Hematopoietic multipotent progenitor cell (in vitro differentiated cells): Measurements from ENCODE around the gene GAL3ST1. TPM values are rescaled to one million over a fixed set of nuclear protein-coding genes. Genes with fewer than 3 reads are reported as not detected.
"Not testable (repeated sequence)": the region's sequence is repeated elsewhere in the genome, so short reads cannot be mapped to it uniquely, and the experiment has no call there.

Experiments used
- DNase-seq, 3 donors: peaks; one replicate each; pipeline ENCODE4 v3.0.0-alpha.2; 2011 to 2015; ENCODE audit warnings: low read depth in 2 of 3, low spot score in 2 of 3
- total RNA-seq: library from RNA; depleted of rRNA; stranded (reverse); fragments of >200 nt; gene quantifications from one replicate; pipeline ENCODE4 v1.2.3, GENCODE V29; 2012

The GAL3ST1 gene, protein sequence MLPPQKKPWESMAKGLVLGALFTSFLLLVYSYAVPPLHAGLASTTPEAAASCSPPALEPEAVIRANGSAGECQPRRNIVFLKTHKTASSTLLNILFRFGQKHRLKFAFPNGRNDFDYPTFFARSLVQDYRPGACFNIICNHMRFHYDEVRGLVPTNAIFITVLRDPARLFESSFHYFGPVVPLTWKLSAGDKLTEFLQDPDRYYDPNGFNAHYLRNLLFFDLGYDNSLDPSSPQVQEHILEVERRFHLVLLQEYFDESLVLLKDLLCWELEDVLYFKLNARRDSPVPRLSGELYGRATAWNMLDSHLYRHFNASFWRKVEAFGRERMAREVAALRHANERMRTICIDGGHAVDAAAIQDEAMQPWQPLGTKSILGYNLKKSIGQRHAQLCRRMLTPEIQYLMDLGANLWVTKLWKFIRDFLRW
- 0.27 TPM for total RNA-seq

DNA sequence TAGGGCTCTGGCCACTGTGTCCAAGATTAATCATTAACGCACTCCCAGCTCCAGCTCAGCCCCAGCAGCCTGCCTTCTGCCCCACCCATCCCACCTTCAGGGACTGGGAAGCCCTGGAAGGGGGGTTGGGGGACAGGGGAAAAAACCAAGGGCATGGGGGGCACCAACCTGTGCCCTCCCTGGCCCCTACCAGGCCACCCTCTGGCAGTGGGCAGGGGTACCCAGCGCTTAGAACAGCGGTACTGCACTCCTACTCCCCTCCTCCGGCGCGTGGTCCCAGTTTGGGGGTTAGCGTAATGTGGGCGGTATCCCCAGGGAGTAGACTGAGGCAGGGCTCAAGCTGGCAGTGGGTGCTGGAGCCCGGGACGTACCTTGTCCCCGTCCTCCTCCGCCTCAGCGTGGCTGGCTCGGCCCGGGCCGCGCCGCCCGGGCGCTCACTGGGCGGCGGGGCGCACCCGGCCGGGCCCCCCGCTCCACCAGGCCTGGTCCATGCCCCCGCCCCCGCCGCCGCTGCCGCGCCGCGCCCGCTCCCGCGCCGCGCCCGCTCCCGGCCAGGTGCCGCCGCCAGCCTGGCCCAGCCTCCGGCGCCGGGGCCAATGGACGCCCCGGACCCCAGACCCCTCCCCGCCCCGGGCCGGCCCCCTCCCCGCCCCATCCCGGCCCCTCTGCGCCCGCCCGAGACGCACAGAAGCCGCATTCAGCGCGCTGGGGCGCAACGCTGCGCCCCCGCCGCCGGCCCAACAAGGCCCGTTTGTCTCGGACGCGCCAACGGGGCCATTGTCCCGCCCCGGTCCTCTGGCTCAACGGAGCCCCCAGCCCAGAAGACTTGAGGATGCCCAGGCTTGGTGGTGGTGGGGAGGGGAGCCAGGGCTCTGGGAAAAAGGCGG lies at the start of gene GAL3ST1:
TSS of gene GAL3ST1 (minus strand) at position 571 of the 887 bp plus-strand sequence. CDS start 17,273 bp downstream, outside the sequence.
- no peak for DNase-seq

- not testable (repeated sequence) for DNase-seq
Measured at GRCh38 chr22:30619909-30620308, 45.4 kb upstream of the GAL3ST1 start.

DNA sequence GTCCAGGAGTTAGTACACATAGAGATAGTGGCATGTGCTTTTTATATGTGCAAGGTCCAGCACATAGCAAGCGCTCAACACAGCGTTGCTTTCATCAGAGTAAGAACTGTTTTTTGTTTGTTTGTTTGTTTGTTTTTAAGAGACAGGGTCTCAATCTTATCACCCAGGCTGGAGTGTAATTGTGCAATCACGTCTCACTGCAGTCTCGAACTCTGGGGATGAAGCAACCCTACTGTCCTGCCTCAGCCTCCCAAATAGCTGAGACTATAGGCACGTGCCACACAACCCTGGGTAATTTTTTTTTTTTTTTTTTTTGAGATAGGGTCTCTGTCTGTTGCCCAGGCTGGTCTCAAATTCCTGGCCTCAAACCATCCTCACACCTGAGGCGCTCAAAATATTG lies 43.4 kb upstream of the GAL3ST1 start:
- DNase-seq: no peak

GRCh38 chr22:30615543-30615954 lies 41.1 kb upstream of the GAL3ST1 start:
- no peak for DNase-seq

GRCh38 chr22:30614879-30615278 lies 40.4 kb upstream of the GAL3ST1 start:
- no peak for DNase-seq

GRCh38 chr22:30614268-30614667 lies 39.8 kb upstream of the GAL3ST1 start:
- DNase-seq: no peak

DNA sequence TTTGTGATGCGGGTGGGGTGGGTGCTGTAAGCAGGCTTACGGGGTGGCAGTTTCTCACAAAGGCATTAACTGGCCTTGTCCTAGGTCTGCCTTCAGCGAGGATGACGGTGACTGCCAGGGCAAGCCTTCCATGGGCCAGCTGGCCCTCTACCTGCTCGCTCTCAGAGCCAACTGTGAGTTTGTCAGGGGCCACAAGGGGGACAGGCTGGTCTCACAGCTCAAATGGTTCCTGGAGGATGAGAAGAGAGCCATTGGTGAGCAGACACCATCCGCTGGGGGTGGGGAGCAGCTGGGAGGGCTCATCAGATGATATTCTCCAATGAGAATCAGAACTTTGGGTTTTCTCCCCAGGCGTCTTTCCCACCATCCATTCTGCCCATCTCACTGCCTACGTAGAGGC lies 38.3 kb upstream of the GAL3ST1 start:
- no peak for DNase-seq

DNA sequence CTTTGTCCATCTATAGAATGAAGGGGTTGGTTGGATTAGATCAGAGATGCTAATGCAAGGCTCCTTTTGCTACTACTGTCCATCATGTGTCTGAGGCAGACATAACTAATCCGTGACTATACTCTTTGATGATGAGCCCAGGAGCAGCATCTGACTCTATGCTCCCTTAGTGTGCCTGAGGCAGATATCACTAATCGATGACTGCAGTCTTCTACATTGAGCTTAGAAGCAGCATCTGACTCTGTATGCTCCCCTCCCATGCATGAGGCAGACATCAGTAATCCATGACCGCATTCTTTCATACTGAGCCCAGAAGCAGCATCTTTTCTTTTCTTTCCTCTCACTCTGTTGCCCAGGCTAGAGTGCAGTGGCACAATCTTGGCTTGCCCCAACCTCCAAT lies 36.7 kb upstream of the GAL3ST1 start:
- no peak for DNase-seq

DNA sequence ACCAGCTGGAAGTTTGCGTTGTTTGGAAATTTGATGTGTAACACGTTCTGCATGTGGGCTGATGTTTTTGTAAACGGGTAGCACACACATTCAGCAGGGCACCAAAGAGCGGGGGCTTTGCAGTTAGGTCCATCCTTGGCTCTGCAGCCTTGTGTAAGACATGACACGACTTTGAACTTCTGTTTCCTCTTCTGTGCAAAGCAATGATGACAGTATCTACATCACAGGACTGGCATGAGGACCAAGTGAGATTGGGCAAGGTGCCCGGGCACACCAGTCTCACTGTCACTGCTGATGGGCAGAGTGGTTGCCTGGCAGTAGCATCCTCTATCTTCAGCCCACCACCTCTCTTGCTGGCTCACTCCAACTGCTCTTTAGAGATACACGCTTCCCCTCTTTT lies 35.8 kb upstream of the GAL3ST1 start:
- DNase-seq: no peak

GRCh38 chr22:30609260-30610185 lies 35.1 kb upstream of the GAL3ST1 start:
- DNase-seq: peak in 2 of 3 donors; percentile 71 to 75

DNA sequence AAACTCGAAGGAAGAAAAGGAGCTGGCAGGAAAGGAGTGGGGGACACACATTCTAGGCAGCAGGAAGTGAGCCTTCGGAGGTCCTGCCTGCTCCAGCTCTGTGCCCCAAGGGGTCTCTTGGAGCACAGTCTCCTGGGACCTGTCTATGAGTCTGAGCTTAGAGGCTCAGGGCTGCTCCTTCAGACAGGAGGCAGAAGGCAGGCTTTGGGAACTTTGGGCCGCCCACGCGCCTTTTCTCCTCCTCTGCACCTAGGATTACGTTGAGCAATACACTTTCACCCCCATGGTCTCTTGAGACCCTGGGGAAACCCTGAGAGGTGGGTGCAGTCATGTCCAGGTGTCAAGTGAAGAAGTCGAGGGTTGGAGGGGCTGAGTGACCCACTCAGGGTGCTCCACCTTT lies 33.5 kb upstream of the GAL3ST1 start:
- DNase-seq: no peak

- DNase-seq: no peak
Measured at GRCh38 chr22:30607300-30607930, 33.0 kb upstream of the GAL3ST1 start.

DNA sequence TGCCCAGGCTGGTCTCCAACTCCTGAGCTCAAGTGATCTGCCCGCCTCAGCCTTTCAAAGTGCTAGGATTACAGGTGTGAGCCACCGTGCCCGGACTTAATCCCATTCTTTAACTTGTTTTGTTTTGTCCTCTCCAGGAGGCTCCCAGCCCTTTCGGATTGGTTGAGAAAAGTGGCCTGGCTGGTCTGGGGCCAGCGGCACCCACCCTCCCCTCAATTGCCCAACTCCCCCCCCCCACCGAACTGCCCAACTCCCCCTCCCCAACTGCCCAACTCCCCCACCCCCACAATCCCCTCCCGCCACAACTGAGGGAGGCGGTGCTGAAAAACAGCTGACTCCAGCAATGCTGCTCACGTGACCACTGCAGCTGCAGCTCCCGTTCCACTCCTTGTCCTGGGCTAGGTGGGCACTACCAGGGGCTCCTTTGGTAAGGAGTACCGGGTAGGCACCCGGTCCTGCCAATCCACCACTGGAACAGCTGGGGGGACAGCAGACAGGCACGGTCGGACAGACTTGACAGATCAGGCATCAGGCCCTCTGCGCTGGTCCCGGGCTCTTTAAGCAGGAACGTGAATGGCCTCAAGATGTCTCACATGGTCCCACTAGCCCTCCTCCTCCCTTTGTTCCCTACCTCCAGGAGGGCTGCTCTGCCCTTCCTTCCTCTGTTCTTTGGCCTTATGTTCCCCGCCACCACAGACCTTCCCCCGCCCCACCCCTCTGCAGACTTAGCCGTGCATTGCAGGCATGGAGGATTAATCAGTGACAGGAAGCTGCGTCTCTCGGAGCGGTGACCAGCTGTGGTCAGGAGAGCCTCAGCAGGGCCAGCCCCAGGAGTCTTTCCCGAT lies 32.2 kb upstream of the GAL3ST1 start, which contains the start of gene TCN2:
TSS of gene TCN2 (plus strand) at position 720 of the 845 bp plus-strand sequence. CDS start 158 bp downstream, outside the sequence.
- DNase-seq: peak in 2 of 3 donors; percentile 38 to 54

- peak in 2 of 3 donors; percentile 60 to 66 for DNase-seq
Measured at GRCh38 chr22:30605449-30606110, 31.1 kb upstream of the GAL3ST1 start.

DNA sequence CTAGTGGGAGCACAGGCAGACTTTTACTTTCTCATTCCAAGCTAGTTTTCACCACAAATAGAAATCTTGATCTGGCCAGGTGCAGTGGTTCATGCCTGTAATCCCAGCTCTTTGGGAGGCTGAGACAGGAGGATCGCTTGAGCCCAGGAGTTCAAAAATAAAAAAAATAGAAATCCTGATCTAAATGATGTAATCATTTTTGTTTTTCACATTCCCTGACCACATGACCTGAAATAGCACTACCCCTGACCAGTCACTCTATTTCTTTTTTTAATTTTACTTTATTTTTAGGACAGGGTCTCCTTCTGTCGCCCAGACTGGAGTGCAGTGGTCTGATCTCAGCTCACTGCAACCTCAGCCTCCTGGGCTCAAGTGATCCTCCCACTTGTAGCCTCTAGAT lies 30.3 kb upstream of the GAL3ST1 start:
- no peak for DNase-seq

GRCh38 chr22:30603801-30604200 lies 29.3 kb upstream of the GAL3ST1 start:
- no peak for DNase-seq

DNA sequence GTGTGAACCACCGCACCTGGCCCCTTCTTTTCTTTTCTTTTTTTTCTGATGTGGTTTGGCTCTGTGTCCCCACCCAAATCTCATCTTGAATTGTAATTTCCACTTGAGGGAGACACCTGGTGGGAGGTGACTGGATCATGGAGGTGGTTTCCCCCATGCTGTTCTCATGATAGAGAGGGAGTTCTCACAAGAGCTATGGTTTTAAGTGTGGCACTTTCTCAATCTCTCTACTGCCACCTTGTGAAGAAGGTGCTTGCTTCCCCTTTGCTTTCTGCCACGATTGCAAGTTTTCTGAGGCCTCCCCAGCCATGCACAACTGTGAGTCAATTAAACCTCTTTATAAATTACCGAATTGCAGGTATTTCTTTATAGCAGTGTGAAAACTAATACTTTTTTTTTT lies 27.6 kb upstream of the GAL3ST1 start:
- peak in 2 of 3 donors; percentile 44 to 68 for DNase-seq

- no peak for DNase-seq
Measured at GRCh38 chr22:30601464-30601863, 27.0 kb upstream of the GAL3ST1 start.
